Progenitor cell of endocrine pancreas (in vitro differentiated cells): ENCODE measurements around the gene MSI2. TPM values are rescaled to one million over a fixed set of nuclear protein-coding genes. Genes with fewer than 3 reads are reported as not detected.

ENCODE experiments used
- DNase-seq: peaks from one replicate; pipeline ENCODE4 v3.0.0; 2021; ENCODE audit warnings: low spot score; ENCODE audit not compliant: unreplicated experiment
- H3K27ac Mint-ChIP-seq: 2 replicates; pipeline ENCODE4 v1.8.0; 2021; ENCODE audit warnings: mild to moderate bottlenecking, moderate library complexity, mixed read lengths
- H3K27me3 Mint-ChIP-seq: 2 replicates; pipeline ENCODE4 v1.8.0; 2021; ENCODE audit warnings: mixed read lengths
- H3K36me3 Mint-ChIP-seq: 2 replicates; pipeline ENCODE4 v1.8.0; 2022; ENCODE audit warnings: mixed read lengths; ENCODE audit not compliant: insufficient read depth
- H3K4me1 Mint-ChIP-seq: 2 replicates; pipeline ENCODE4 v1.8.0; 2021; ENCODE audit warnings: low read depth, mixed read lengths
- H3K4me3 Mint-ChIP-seq: 2 replicates; pipeline ENCODE4 v1.8.0; 2021; ENCODE audit warnings: low read depth, mild to moderate bottlenecking, moderate library complexity, mixed read lengths
- H3K9me3 Mint-ChIP-seq: 2 replicates; pipeline ENCODE4 v1.8.0; 2021; ENCODE audit warnings: low read depth, mixed read lengths
- CTCF ChIP-seq: fragments of 200-600 bp; sonication (generic); IDR thresholded peaks from one replicate; pipeline ENCODE4 v1.5.0; 2021; ENCODE audit warnings: antibody characterized with exemption, mild to moderate bottlenecking; ENCODE audit not compliant: unreplicated experiment
- total RNA-seq: library from RNA; stranded (reverse); gene quantifications from 2 replicates; pipeline ENCODE4 v1.2.1, GENCODE V29; 2021

MSI2 gene
- total RNA-seq, 1 donor from 2014 or later = 164 TPM

- H3K36me3 Mint-ChIP-seq = peaks cover 10% of the 10 kb centered on the region
- no peak for DNase-seq
- peaks cover 2% of the 10 kb centered on the region for H3K4me1 Mint-ChIP-seq
- H3K9me3 Mint-ChIP-seq = no peaks in the 10 kb centered on the region
- H3K4me3 Mint-ChIP-seq = no peak overlapping the region
- no peak for TF ChIP-seq CTCF
- no peak overlapping the region for H3K27ac Mint-ChIP-seq
- no peaks in the 10 kb centered on the region for H3K27me3 Mint-ChIP-seq
Measured at GRCh38 chr17:57652811-57653210, 396.5 kb downstream of the MSI2 start.

GRCh38 chr17:57653279-57653678, 397.0 kb downstream of the MSI2 start:
- Mint-ChIP-seq H3K4me3 (no peak overlapping the region), H3K9me3 (no peaks in the 10 kb centered on the region), H3K4me1 (peaks cover 2% of the 10 kb centered on the region), H3K27me3 (no peaks in the 10 kb centered on the region), H3K36me3 (peaks cover 10% of the 10 kb centered on the region), H3K27ac (no peak overlapping the region)
- DNase-seq = no peak
- TF ChIP-seq CTCF = no peak

GRCh38 chr17:57654040-57654775, 397.9 kb downstream of the MSI2 start:
- Mint-ChIP-seq H3K27me3 (no peaks in the 10 kb centered on the region), H3K4me1 (peaks cover 2% of the 10 kb centered on the region), H3K27ac (peak overlapping the region; percentile 74), H3K36me3 (peaks cover 10% of the 10 kb centered on the region), H3K4me3 (no peak overlapping the region), H3K9me3 (no peaks in the 10 kb centered on the region)
- no peak for TF ChIP-seq CTCF
- DNase-seq = no peak

GRCh38 chr17:57655553-57655952, 399.2 kb downstream of the MSI2 start:
- H3K4me3 Mint-ChIP-seq = no peak overlapping the region

GRCh38 chr17:57657211-57657610, 400.9 kb downstream of the MSI2 start:
- no peak for DNase-seq
- Mint-ChIP-seq H3K4me3 (no peak overlapping the region), H3K27ac (no peak overlapping the region), H3K27me3 (no peaks in the 10 kb centered on the region), H3K9me3 (no peaks in the 10 kb centered on the region), H3K36me3 (peaks cover 12% of the 10 kb centered on the region), H3K4me1 (peaks cover 1% of the 10 kb centered on the region)
- TF ChIP-seq CTCF = no peak

More at GRCh38 chr17:57655553-57655952, 399.2 kb downstream of the MSI2 start:
- H3K4me1 Mint-ChIP-seq = no peaks in the 10 kb centered on the region
- H3K9me3 Mint-ChIP-seq = no peaks in the 10 kb centered on the region
- TF ChIP-seq CTCF = no peak
- peaks cover 12% of the 10 kb centered on the region for H3K36me3 Mint-ChIP-seq
- no peak for DNase-seq
- H3K27me3 Mint-ChIP-seq = no peaks in the 10 kb centered on the region
- peak overlapping the region; percentile 30 for H3K27ac Mint-ChIP-seq
